ENCODE data around the gene C9orf50.
A peak's percentile ranks its signal among the peaks of the same experiment; 100 is the strongest.
"Not testable (repeated sequence)": the region's sequence is repeated elsewhere in the genome, so short reads cannot be mapped to it uniquely, and the experiment has no call there.

C9orf50 gene

DNA sequence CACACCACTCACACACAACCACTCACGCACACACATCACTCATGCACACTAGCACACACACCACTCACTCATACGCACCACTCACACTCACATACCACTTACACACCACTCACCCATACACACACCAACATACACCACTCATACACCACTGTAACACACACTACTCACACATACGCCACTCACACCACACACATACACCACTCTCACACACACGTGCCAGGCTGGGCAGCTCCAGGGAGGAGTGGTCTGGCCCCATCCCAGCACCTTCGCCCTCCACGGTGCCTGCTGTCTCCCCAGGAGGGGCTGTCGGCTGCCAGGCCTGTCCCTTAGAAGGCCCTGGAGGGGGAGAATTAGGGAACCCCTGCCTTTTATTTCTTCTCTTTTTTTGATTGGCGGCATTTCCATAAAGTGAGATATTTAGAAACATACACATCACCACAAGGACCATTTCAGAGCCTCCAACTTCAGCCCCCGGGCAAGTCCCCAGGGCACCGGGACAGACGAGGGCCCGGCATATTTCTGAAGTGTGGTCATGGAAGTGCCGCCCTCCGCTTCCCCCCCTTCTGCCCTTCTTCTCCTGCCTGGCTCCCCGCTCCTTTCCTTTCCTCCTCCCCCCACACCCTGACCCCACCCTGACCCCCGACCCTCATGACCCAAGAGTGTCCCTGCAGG is 27.3 kb upstream of the C9orf50 start:
- DNase-seq, result no peak

- no peak for DNase-seq
Observed at GRCh38 chr9:129647635-129648034, 26.7 kb upstream of the C9orf50 start.

- DNase-seq, result no peak
Observed at GRCh38 chr9:129646654-129647053, 25.8 kb upstream of the C9orf50 start.

- no peak for DNase-seq
Observed at GRCh38 chr9:129646252-129646651, 25.4 kb upstream of the C9orf50 start.

GRCh38 chr9:129644902-129645301 is 24.0 kb upstream of the C9orf50 start:
- DNase-seq, result no peak

DNA sequence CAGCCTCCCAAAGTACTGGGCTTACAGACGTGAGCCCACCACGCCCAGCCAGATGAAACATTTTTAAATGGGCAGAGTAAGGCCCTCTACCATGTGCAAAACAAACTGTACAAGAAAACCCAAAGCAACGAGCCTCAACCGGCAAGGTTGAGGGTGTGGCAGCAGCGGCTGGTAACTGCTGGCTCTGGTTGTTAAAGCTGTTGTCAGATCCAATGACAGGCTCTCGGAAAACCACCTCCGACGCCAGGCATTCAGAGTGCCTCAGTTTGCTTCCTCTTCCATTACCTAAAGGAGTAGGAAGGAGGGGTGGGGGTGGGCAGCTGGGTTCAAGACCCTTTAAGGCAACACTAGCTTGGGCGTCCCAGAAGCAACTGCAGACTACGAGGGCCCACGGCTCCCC is 23.5 kb upstream of the C9orf50 start:
- no peak for DNase-seq

DNA sequence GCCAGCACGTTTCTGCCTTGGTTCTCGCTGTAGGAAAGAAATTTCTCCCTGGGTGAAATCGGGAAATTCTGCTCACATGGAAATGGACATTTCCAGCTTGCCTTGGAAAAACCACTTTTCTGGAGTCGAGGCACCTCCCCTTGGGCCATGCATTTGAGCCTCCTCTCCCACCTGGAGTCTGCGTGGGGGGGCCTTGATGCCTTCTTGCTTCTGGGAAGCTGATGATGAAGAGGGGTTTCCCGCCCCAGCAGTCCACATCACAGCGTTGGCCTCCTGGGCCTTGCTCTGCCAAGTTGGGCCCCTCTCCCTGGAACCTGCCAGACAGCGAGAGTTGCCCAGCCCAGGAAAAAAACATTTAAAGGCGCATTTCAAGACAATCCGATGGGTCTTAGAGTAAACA is 22.8 kb upstream of the C9orf50 start:
- no peak for DNase-seq

DNA sequence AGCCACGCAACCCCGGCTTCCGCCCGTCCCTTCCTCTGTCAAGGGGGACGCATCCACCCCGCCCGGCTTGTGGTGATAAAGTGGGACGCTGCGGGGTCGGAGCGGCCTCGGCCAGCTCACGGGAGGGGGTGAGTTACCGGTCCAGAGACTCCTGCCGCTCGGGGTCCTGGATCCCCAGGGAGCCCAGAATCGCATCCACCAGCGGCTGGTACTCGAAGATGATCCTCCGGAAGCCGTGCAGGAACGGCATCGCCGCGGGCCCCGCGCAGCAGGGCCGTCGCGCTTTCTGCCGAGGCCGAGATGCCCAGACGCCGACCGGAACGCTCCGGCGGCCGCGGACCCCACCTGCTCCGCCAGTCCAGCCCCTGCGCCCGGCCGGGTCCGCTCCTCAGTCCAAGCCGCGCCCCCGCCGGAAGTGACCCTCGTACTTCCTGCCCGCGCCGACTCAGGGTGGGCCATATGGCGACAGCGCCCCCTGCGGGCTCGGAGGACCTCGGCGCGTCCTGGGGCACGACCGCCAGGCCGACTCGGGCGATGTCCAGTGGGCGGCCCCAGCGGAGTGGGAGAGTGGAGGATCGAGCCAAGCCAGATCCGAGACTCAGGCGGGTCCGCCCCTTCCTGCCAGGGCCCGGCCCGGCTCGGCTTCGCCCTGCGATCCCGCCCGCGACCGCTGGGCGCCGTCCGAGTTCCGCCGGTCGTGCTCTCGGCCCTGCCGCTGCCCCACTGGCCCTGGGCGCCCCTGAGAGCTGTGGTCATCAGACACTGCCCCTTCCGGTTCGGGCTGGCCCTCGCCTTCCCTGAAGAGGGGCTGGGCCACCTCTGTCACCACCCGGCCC is 21.1 kb upstream of the C9orf50 start, which contains the start of gene ASB6:
TSS of gene ASB6 (minus strand) at position 402 of the 836 bp plus-strand sequence. CDS start at position 250, 152 bp downstream.
- peak; percentile 90 to 95 for DNase-seq

DNA sequence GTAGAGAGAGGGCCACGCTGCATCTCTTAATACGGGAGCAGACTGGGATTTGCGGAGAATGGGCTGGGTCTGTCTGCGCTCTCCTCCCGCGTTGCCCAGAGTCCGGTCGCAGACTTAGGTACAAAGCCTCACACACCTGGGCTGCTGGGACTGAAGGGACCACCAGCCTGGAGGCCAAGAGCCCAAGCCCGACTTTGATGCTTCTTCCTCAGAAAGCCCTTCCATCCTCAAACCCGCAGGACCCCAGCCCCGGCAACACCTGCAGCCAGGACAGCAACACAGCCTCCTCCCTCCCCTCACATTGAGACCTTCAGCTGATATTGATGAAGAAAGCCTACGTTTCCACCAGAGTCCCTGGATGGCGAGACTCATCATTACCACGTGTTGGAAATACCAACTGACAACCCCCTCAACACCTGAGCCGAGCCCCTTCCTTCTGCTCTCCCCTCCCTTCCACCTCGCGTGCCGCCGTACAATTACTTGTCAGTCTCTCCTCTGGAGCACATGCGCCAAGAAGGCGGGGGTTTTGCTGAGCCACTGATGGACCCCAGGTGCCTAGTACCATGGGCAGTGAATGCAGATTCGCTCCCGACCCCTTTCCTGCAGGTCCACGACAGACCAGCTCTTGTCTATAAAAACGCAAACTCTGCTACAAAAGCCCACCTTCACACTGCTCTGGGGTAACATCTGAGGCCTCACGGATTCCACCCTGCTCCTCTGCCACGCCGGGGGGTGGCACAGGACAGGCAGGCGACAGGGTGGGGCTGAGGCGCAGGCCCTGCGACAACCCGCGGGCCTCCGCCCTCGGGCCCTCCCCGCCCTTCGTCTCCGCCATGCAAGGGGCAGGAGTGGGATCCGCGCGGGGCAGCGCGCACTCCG is 20.2 kb upstream of the C9orf50 start:
- no peak for DNase-seq

- peak; percentile 75 to 77 for DNase-seq
Observed at GRCh38 chr9:129640086-129640870, 19.4 kb upstream of the C9orf50 start.

DNA sequence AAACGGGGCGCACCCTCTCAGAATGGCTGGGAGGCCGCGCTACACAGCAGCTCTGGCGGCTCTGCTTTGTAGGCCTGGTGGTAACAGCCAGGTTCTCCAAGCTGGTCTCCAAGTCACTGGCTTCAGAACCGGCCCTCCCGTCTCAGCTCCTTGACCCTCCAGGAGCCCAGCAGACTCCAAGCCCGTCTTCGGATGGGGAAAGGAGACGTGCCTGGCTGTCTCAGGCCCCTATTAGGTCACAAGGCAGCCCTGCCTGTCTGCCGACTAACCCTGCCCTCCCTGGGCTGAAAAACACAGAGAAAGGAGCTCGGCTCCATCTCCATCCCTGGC is 18.8 kb upstream of the C9orf50 start:
- DNase-seq, result no peak

GRCh38 chr9:129639034-129639630 is 18.2 kb upstream of the C9orf50 start:
- no peak for DNase-seq

DNA sequence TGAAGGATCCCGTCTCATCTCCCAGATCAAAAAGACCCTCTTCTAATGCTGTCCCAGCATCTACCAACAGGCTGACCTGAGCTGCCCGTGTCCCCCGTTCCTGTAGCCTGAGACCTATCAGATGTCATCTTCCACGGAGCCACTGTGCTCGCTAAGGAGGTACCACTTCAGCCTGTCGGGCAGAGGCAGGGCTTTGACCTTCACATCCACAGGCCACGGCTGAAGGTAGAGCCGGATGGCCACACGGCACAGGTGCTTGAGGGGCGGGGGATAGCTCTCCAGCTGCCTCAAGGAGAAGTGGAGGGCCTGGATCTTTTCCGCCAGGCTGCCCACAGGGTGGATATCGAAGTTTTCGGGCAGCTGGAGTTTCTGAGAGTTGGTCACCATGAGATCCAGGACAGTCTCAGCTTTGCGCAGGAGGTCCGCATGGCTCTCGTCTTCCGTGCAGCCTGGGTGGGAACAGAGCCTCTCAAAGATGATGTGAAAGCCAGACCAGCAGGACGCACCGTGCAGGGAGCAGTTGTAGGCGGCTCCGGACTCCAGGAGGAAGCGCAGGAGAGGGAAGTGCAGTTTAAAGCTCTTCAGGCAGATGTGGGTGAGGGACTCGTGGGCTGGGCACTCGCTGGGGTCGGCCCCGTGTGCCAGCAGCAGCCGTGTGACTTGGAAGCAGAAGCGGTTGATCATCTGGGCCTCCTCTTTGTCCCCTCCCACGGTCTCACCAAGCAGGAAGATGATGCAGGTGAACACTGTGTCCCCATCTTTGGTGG is 17.0 kb upstream of the C9orf50 start:
- DNase-seq, result no peak

DNA sequence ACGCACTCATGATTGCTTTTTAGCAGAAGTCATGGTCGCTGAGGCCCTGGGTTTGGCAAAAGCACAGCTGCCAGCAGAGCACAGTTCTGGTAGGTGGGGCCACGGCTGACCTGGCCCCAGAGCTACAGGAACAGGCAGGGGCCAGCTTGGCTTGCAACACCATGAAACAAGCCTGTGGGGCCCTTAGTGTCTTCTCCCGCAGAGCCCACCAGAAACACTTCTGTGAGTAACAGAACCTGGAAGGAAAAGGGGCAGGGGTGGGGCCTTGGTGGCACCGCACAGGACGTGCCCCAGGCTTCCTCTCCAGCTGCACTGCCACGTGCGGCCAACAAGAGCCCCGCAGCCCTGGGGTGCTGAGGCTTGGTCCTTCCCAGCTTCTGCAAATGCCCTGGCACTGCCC is 16.2 kb upstream of the C9orf50 start:
- DNase-seq, result no peak

- not testable (repeated sequence) for DNase-seq
Observed at GRCh38 chr9:129636343-129636742, 15.4 kb upstream of the C9orf50 start.

DNA sequence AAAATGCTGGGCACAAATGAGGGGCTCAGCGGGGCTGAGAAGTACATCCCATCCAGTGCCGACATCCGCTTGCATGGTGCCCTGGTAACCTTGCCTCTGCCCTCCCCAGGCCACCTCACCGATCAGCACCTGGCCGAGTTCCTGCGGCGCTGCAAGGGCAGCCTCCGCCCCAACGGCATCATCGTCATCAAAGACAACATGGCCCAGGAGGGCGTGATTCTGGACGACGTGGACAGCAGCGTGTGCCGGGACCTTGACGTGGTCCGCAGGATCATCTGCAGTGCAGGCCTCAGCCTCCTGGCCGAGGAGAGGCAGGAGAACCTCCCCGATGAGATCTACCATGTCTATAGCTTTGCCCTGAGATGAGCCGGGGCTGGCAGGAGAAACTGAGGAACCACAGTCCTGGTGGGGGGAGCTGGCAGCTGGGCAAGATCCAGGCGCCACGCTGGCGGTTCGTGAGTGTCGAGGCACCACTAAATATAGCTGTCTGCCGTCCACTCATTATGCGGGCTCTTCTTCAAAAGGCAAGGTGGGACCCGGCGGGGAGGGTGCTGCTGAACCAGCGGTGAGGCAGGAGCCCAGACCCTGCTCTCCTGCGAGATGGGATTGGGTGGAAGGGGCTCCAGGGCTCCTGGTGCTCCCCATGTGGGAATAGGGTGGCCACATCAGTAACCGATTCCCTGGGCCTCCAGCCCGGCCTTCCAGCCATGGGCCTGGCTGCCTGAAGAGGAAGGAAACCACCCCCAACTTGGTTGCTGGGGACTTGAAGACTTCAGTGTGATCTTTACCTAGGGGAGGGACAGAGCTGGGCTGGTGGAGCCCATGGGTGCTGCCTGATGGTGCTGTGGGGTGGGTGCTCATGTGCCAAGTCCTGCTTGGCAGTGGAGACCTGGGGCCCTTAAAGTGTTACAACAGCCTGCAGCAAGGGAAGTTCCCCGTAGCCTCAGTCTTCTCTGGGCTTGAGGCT is 14.5 kb upstream of the C9orf50 start:
- DNase-seq, result no peak

- no peak for DNase-seq
Observed at GRCh38 chr9:129633848-129634247, 12.9 kb upstream of the C9orf50 start.

DNA sequence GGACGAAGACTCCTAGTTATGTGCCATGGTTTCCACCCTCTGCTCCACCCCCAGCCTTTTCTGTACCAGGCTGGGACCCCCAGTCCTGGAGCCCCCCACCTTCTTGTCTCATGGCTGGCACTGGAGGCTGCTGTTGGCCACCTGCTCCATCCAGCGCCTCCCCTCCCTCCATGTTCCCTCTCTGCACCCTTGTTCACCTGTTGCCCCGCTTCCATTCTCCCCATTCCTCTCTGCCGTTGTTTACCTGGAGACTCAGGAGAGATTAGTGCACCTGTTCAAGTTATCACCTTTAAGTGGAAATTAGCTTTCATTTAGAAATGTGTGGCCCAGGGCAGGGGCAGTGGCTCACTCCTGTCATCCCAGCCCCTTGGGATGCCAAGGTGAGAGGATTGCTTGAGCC is 12.3 kb upstream of the C9orf50 start:
- DNase-seq, result no peak

GRCh38 chr9:129632460-129632859 is 11.6 kb upstream of the C9orf50 start:
- no peak for DNase-seq

GRCh38 chr9:129631674-129632129 is 10.8 kb upstream of the C9orf50 start:
- no peak for DNase-seq

All from NCI-H524 (cell line).